Peyer's patch (tissue), 4 donors: Measurements from ENCODE around the gene CGB8. TPM values are rescaled to one million over a fixed set of nuclear protein-coding genes. Genes with fewer than 3 reads are reported as not detected.
A peak's percentile ranks its signal among the peaks of the same experiment; 100 is the strongest.

ENCODE experiments used
- DNase-seq, 3 donors: peaks; one replicate each; pipeline ENCODE4 v3.0.0-alpha.2; 2017 to 2019
- H3K27ac ChIP-seq, 4 donors: fragments of 200-600 bp; sonication (generic); one replicate each; pipeline ENCODE4 v1.5.1; 2016 to 2019
- H3K27me3 ChIP-seq, 2 donors: fragments of 200-600 bp; sonication (generic); one replicate each; pipeline ENCODE4 v1.5.1; 2019
- H3K36me3 ChIP-seq, 3 donors: fragments of 200-600 bp; sonication (generic); one replicate each; pipeline ENCODE4 v1.5.1; 2016 to 2019
- H3K4me1 ChIP-seq, 4 donors: fragments of 200-600 bp; sonication (generic); one replicate each; pipeline ENCODE4 v1.5.1; 2016 to 2019
- H3K4me3 ChIP-seq, 4 donors: fragments of 200-600 bp; sonication (generic); 1 replicate in 3 of 4; 2 replicates in 1 of 4; pipeline ENCODE4 v1.5.1; 2016 to 2019; ENCODE audit warnings: mild to moderate bottlenecking in 1 of 4
- H3K9me3 ChIP-seq, 4 donors: fragments of 200-600 bp; sonication (generic); one replicate each; pipeline ENCODE4 v1.5.1; 2016 to 2019; ENCODE audit warnings: mild to moderate bottlenecking in 1 of 4
- CTCF ChIP-seq, 6 experiments: fragments of 450-650 bp in 4 of 6; fragments of 200-600 bp in 2 of 6; sonication (generic) in 1 of 6; IDR thresholded peaks; one replicate each; pipeline ENCODE4 v1.5.1; 2017 to 2019; ENCODE audit warnings: antibody characterized with exemption in 6 of 6, mild to moderate bottlenecking in 3 of 6, moderate library complexity in 1 of 6
- POLR2A ChIP-seq, 2 donors: fragments of 450-650 bp; IDR thresholded peaks; one replicate each; pipeline ENCODE4 v1.5.1; 2017; ENCODE audit warnings: antibody characterized with exemption in 2 of 2, mild to moderate bottlenecking in 2 of 2, moderate library complexity in 2 of 2
- total RNA-seq, 4 donors: library from RNA; depleted of rRNA; stranded (reverse); fragments of >200 nt; gene quantifications; one replicate each; pipeline ENCODE4 v1.1.0, GENCODE V29; 2016

CGB8 gene
- total RNA-seq, 4 donors from 2014 or later: not detected

GRCh38 chr19:49086296-49086695 is 37.4 kb upstream of the CGB8 start:
- peak overlapping the region; percentile 82 to 96 (median 91) for H3K4me3 ChIP-seq
- H3K9me3 ChIP-seq: no peaks in the 10 kb centered on the region
- DNase-seq: no peak
- H3K36me3 ChIP-seq: peaks cover 0 to 22% (median 0%) of the 10 kb centered on the region in 3 donors
- no peaks in the 10 kb centered on the region for H3K27me3 ChIP-seq
- no peak for TF ChIP-seq CTCF (IDR thresholded peaks at IDR 0.05)
- TF ChIP-seq POLR2A (IDR thresholded peaks at IDR 0.05): no peak
- peak overlapping the region in 1 of 4 donors; percentile 82 for H3K27ac ChIP-seq
- peaks cover 0 to 29% (median 5%) of the 10 kb centered on the region in 4 donors for H3K4me1 ChIP-seq

GRCh38 chr19:49085868-49086232 is 36.9 kb upstream of the CGB8 start:
- Histone ChIP-seq H3K27ac (peak overlapping the region in 3 of 4 donors; percentile 82 to 94 (median 88)), H3K27me3 (no peaks in the 10 kb centered on the region), H3K4me3 (peak overlapping the region; percentile 82 to 96 (median 91)), H3K36me3 (peaks cover 0 to 17% (median 0%) of the 10 kb centered on the region in 3 donors), H3K9me3 (no peaks in the 10 kb centered on the region), H3K4me1 (peaks cover 0 to 29% (median 5%) of the 10 kb centered on the region in 4 donors)
- TF ChIP-seq POLR2A (IDR thresholded peaks at IDR 0.05) (no peak), CTCF (IDR thresholded peaks at IDR 0.05) (no peak)
- DNase-seq: no peak

- peak; percentile 79 to 88 for TF ChIP-seq POLR2A (IDR thresholded peaks at IDR 0.05)
- TF ChIP-seq CTCF (IDR thresholded peaks at IDR 0.05): peak in 1 of 6 experiments; percentile 3
- no peaks in the 10 kb centered on the region for H3K9me3 ChIP-seq
- peaks cover 0 to 29% (median 5%) of the 10 kb centered on the region in 4 donors for H3K4me1 ChIP-seq
- DNase-seq: peak; percentile 97 to 100 (median 99)
- H3K36me3 ChIP-seq: peaks cover 0 to 11% (median 0%) of the 10 kb centered on the region in 3 donors
- peak within 1 kb of the TSS; percentile 82 to 96 (median 91) for H3K4me3 ChIP-seq
- peak within 1 kb of the TSS; percentile 82 to 94 (median 90) for H3K27ac ChIP-seq
- no peaks in the 10 kb centered on the region for H3K27me3 ChIP-seq
Observed at GRCh38 chr19:49085020-49085867, 36.3 kb upstream of the CGB8 start, which contains the start of gene SNRNP70. TSS of gene SNRNP70 (plus strand) at chr19:49085451. CDS start at chr19:49086415, 964 bp downstream.

GRCh38 chr19:49084206-49085019 is 35.5 kb upstream of the CGB8 start:
- H3K36me3 ChIP-seq: peaks cover 0 to 5% (median 0%) of the 10 kb centered on the region in 3 donors
- peak overlapping the region; percentile 82 to 96 (median 91) for H3K4me3 ChIP-seq
- TF ChIP-seq CTCF (IDR thresholded peaks at IDR 0.05): no peak
- no peak for TF ChIP-seq POLR2A (IDR thresholded peaks at IDR 0.05)
- H3K4me1 ChIP-seq: peaks cover 0 to 29% (median 5%) of the 10 kb centered on the region in 4 donors
- peak in 1 of 3 donors; percentile 59 for DNase-seq
- H3K9me3 ChIP-seq: no peaks in the 10 kb centered on the region
- peak overlapping the region; percentile 82 to 94 (median 90) for H3K27ac ChIP-seq
- no peaks in the 10 kb centered on the region for H3K27me3 ChIP-seq

- Histone ChIP-seq H3K36me3 (no peaks in the 10 kb centered on the region), H3K27ac (no peak overlapping the region), H3K27me3 (no peaks in the 10 kb centered on the region), H3K9me3 (no peaks in the 10 kb centered on the region), H3K4me1 (peaks cover 0 to 9% (median 1%) of the 10 kb centered on the region in 4 donors), H3K4me3 (no peak overlapping the region)
- DNase-seq: no peak
- TF ChIP-seq POLR2A (IDR thresholded peaks at IDR 0.05) (no peak), CTCF (IDR thresholded peaks at IDR 0.05) (no peak)
Observed at GRCh38 chr19:49081273-49081672, 32.4 kb upstream of the CGB8 start.
